ENCODE results near the gene P2RX4.

- peak; percentile 20 for TF ChIP-seq CTCF (IDR thresholded peaks at IDR 0.05)
- no peak for TF ChIP-seq EZH2 (IDR thresholded peaks at IDR 0.05; ENCODE audit: borderline replicate concordance, insufficient read depth, low read depth, low read length, poor library complexity, severe bottlenecking)
Measured at GRCh38 chr12:121219353-121219986, 9.5 kb downstream of the P2RX4 start.

All from B cell (primary cell).